Neuron (in vitro differentiated cells): ENCODE data around the gene SLC26A6.

Experiments used
- H2AFZ ChIP-seq: one replicate; pipeline ENCODE4 v1.6.1; 2013; ENCODE audit warnings: low read depth, mild to moderate bottlenecking, inconsistent platforms, low read length, moderate library complexity
- H3K27me3 ChIP-seq: one replicate; pipeline ENCODE4 v1.6.1; 2013; ENCODE audit warnings: low read length; ENCODE audit not compliant: insufficient read depth
- H3K36me3 ChIP-seq: one replicate; pipeline ENCODE4 v1.6.1; 2013; ENCODE audit warnings: low read length; ENCODE audit not compliant: insufficient read depth
- H3K4me1 ChIP-seq: one replicate; pipeline ENCODE4 v1.6.1; 2013; ENCODE audit warnings: low read length; ENCODE audit not compliant: insufficient read depth
- H3K4me3 ChIP-seq: 2 replicates; pipeline ENCODE4 v1.5.1; 2013; ENCODE audit warnings: mild to moderate bottlenecking, low read length, moderate library complexity
- H3K9me3 ChIP-seq: one replicate; pipeline ENCODE4 v1.6.1; 2013; ENCODE audit warnings: low read length

The SLC26A6 gene

GRCh38 chr3:48633743-48634142, 1.5 kb downstream of the SLC26A6 start:
- H3K9me3 ChIP-seq: no peaks in the 10 kb centered on the region
- peaks cover 22% of the 10 kb centered on the region for H3K4me1 ChIP-seq
- H3K27me3 ChIP-seq: no peaks in the 10 kb centered on the region
- peaks cover 39% of the 10 kb centered on the region for H3K36me3 ChIP-seq
- H2AFZ ChIP-seq: no peak overlapping the region
- no peak overlapping the region for H3K4me3 ChIP-seq

- no peak overlapping the region for H2AFZ ChIP-seq
- H3K4me3 ChIP-seq: no peak overlapping the region
- no peaks in the 10 kb centered on the region for H3K9me3 ChIP-seq
- H3K4me1 ChIP-seq: peaks cover 22% of the 10 kb centered on the region
- H3K27me3 ChIP-seq: no peaks in the 10 kb centered on the region
- H3K36me3 ChIP-seq: peaks cover 35% of the 10 kb centered on the region
Measured at GRCh38 chr3:48633256-48633655, 2.0 kb downstream of the SLC26A6 start.

GRCh38 chr3:48631516-48632448, 3.5 kb downstream of the SLC26A6 start:
- no peaks in the 10 kb centered on the region for H3K9me3 ChIP-seq
- no peaks in the 10 kb centered on the region for H3K27me3 ChIP-seq
- no peak overlapping the region for H2AFZ ChIP-seq
- H3K36me3 ChIP-seq: peaks cover 38% of the 10 kb centered on the region
- H3K4me1 ChIP-seq: peaks cover 22% of the 10 kb centered on the region
- H3K4me3 ChIP-seq: no peak overlapping the region

GRCh38 chr3:48630833-48631232, 4.4 kb downstream of the SLC26A6 start:
- Histone ChIP-seq H3K4me3 (no peak overlapping the region), H3K9me3 (no peaks in the 10 kb centered on the region), H3K4me1 (peaks cover 13% of the 10 kb centered on the region), H3K27me3 (no peaks in the 10 kb centered on the region), H2AFZ (no peak overlapping the region), H3K36me3 (peaks cover 38% of the 10 kb centered on the region)

GRCh38 chr3:48630407-48630806, 4.9 kb downstream of the SLC26A6 start:
- Histone ChIP-seq H2AFZ (no peak overlapping the region), H3K36me3 (peaks cover 38% of the 10 kb centered on the region)

GRCh38 chr3:48629894-48630293, 5.4 kb downstream of the SLC26A6 start:
- Histone ChIP-seq H3K36me3 (peaks cover 43% of the 10 kb centered on the region), H3K27me3 (no peaks in the 10 kb centered on the region), H3K4me1 (peaks cover 10% of the 10 kb centered on the region), H2AFZ (no peak overlapping the region), H3K9me3 (no peaks in the 10 kb centered on the region), H3K4me3 (no peak overlapping the region)

More at GRCh38 chr3:48630407-48630806, 4.9 kb downstream of the SLC26A6 start:
- Histone ChIP-seq H3K27me3 (no peaks in the 10 kb centered on the region), H3K9me3 (no peaks in the 10 kb centered on the region), H3K4me1 (peaks cover 10% of the 10 kb centered on the region), H3K4me3 (no peak overlapping the region)

GRCh38 chr3:48628277-48629017, 6.8 kb downstream of the SLC26A6 start:
- peaks cover 44% of the 10 kb centered on the region for H3K36me3 ChIP-seq

GRCh38 chr3:48625600-48625999, 9.7 kb downstream of the SLC26A6 start:
- Histone ChIP-seq H3K36me3 (peaks cover 30% of the 10 kb centered on the region), H3K4me1 (no peaks in the 10 kb centered on the region), H2AFZ (no peak overlapping the region), H3K27me3 (no peaks in the 10 kb centered on the region), H3K4me3 (no peak overlapping the region), H3K9me3 (no peaks in the 10 kb centered on the region)

More at GRCh38 chr3:48628277-48629017, 6.8 kb downstream of the SLC26A6 start:
- no peaks in the 10 kb centered on the region for H3K4me1 ChIP-seq
- H2AFZ ChIP-seq: no peak overlapping the region
- H3K27me3 ChIP-seq: no peaks in the 10 kb centered on the region
- no peaks in the 10 kb centered on the region for H3K9me3 ChIP-seq
- no peak overlapping the region for H3K4me3 ChIP-seq

GRCh38 chr3:48624767-48625166, 10.5 kb downstream of the SLC26A6 start:
- H3K9me3 ChIP-seq: no peaks in the 10 kb centered on the region
- no peaks in the 10 kb centered on the region for H3K4me1 ChIP-seq
- H3K27me3 ChIP-seq: no peaks in the 10 kb centered on the region
- H3K36me3 ChIP-seq: peaks cover 24% of the 10 kb centered on the region
- no peak overlapping the region for H2AFZ ChIP-seq
- H3K4me3 ChIP-seq: no peak overlapping the region

GRCh38 chr3:48623851-48624547, 11.3 kb downstream of the SLC26A6 start:
- H3K9me3 ChIP-seq: no peaks in the 10 kb centered on the region

GRCh38 chr3:48621461-48621869, 13.8 kb downstream of the SLC26A6 start, which contains the start of gene TMEM89:
TSS of gene TMEM89 (minus strand) at chr3:48621769. CDS start at chr3:48621756, 13 bp downstream.
- no peaks in the 10 kb centered on the region for H3K27me3 ChIP-seq
- peaks cover 11% of the 10 kb centered on the region for H3K9me3 ChIP-seq
- H3K4me1 ChIP-seq: no peaks in the 10 kb centered on the region
- H3K4me3 ChIP-seq: no peak within 1 kb of the TSS
- H2AFZ ChIP-seq: no peak within 1 kb of the TSS
- peaks cover 15% of the 10 kb centered on the region for H3K36me3 ChIP-seq

More at GRCh38 chr3:48623851-48624547, 11.3 kb downstream of the SLC26A6 start:
- H3K4me1 ChIP-seq: no peaks in the 10 kb centered on the region
- peaks cover 20% of the 10 kb centered on the region for H3K36me3 ChIP-seq
- no peak overlapping the region for H2AFZ ChIP-seq
- H3K4me3 ChIP-seq: no peak overlapping the region
- H3K27me3 ChIP-seq: no peaks in the 10 kb centered on the region

GRCh38 chr3:48619541-48620524, 15.4 kb downstream of the SLC26A6 start:
- no peak overlapping the region for H2AFZ ChIP-seq
- H3K36me3 ChIP-seq: peaks cover 10% of the 10 kb centered on the region
- no peak overlapping the region for H3K4me3 ChIP-seq
- peaks cover 11% of the 10 kb centered on the region for H3K9me3 ChIP-seq
- H3K4me1 ChIP-seq: no peaks in the 10 kb centered on the region
- no peaks in the 10 kb centered on the region for H3K27me3 ChIP-seq
